ENCODE results near the gene SINHCAF.
"Not testable (repeated sequence)": the region's sequence is repeated elsewhere in the genome, so short reads cannot be mapped to it uniquely, and the experiment has no call there.

SINHCAF gene

DNA sequence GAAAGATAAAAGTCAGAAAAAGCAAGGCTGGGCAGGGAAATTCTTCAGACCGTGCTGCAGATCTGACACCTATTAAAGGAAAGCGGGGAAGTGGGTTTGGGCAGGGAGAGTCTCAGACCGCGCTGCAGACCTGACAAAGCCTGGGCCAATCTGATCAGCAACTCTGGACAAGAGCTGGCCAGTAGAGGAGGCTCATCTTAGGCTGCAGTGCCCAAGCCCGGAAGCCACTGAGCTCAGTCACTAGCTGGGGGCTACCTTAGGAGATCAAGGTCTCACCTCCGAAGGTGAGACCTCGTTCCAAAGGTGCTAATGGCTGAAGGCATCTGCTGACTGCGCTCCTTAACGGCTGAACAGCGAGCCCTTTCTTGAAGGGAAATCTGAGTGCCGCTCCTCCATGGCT is 60.2 kb downstream of the SINHCAF start:
- no peak for DNase-seq (ENCODE audit: low read depth in 3 of 3, low spot score in 1 of 3)

DNA sequence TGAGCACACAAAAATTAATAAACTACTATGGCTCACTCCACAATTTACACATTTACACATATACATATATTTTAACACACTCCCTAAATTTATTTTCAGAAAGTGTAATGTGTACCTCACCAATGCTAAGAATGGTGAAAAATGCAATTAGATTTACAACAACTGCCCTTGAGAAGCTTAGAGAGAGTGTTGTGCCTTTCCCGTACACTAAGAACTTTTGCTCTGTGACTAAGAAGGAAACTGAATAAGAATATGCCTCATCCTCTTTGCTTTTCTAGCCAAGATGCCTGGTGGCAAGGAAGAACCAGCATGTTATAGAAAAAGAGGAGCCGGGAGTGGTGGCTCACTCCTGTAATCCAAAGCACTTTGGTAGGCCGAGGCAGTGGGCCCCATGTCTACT is 62.3 kb downstream of the SINHCAF start:
- no peak for DNase-seq (ENCODE audit: low read depth in 3 of 3, low spot score in 1 of 3)

DNA sequence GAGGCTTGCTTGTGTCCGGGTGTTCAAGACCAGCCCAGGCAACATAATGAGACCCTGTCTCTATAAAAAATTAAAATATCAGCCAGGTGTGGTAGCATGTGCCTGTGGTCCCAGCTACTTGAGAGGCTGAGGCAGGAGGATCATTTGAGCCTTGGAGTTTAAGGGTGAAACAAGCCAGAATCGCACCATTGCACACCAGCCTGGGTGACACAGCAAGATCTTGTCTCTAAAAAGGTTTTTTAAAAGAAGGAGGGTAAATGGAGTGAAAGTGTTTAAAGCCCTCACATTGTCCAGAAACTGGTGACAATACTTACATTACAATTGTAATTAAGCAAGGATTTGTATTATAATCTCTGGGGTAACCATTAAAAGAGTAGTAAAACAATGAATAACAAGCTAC is 64.2 kb downstream of the SINHCAF start:
- DNase-seq (ENCODE audit: low read depth in 3 of 3, low spot score in 1 of 3), result no peak

DNA sequence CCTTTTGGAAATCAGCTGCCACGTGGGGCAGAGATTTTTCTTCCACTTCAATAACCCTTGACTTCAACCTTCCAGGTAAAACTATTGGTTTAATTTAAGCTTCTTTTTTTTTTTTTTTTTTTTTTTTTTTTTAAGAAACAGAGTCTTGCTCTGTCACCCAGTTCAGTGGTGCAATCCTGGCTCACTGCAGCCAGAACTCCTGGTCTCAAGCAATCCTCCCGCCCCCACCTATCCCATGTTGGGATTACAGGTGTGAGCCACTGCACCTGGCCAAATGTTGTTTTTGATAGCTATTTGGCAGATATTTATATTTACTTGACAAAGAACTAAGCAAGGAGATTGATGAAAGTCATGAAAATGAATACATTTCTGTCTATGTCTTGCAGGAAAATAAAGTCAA is 65.1 kb downstream of the SINHCAF start:
- no peak for DNase-seq (ENCODE audit: low read depth in 3 of 3, low spot score in 1 of 3)

DNA sequence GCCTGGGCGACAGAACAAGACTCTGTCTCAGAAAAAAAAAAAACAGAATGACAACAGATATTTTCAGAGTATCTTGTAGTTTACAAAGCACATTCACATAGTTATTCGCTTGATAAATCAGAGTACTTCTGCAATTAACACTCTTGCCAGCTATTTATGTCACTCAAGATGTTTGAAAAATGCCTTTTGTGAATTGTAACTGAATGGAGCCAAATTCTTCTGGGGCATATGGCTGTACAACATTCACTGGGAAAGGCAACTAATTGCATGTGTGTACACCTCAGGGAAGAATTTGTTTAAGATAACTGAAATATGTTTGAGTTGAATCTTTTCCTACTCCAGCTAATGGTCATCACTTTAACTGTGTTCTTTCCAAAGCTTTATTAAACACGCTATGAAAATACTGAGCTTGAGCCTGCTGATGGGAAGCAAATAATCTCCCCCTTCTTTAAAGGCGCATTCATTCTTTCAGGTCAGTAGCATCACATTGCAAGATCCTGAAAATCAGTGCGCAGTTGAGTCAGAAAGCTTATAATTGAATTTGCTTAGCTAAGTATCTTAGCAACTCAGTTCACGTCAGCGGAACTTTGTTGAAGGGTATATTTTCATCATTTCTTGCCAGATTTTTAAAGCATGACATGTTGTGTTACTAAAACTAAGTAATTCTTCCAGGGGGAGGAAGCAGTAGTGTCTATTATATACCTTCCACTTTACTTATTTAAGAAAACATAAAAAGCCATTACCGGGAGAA is 66.6 kb downstream of the SINHCAF start:
- no peak for DNase-seq (ENCODE audit: low read depth in 3 of 3, low spot score in 1 of 3)

DNA sequence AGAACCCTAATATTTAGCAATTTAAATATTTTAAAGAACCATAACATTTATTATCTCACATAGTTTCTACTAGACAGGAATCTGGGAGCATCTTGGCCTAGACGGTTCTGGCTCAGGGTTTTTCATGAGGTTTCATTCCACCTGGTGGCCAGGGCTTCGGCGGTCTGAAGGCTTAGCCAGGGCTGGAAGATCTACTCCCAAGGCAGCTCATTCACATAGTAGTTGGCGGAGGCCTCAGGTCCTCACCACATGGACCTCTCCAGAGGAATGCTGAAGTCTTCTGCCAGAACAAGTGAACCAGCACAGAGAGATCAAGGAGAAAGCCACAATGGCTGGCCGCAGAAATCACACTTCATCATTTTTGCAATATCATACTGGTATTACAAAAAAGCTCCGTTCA is 68.2 kb downstream of the SINHCAF start:
- DNase-seq (ENCODE audit: low read depth in 3 of 3, low spot score in 1 of 3), result no peak

DNA sequence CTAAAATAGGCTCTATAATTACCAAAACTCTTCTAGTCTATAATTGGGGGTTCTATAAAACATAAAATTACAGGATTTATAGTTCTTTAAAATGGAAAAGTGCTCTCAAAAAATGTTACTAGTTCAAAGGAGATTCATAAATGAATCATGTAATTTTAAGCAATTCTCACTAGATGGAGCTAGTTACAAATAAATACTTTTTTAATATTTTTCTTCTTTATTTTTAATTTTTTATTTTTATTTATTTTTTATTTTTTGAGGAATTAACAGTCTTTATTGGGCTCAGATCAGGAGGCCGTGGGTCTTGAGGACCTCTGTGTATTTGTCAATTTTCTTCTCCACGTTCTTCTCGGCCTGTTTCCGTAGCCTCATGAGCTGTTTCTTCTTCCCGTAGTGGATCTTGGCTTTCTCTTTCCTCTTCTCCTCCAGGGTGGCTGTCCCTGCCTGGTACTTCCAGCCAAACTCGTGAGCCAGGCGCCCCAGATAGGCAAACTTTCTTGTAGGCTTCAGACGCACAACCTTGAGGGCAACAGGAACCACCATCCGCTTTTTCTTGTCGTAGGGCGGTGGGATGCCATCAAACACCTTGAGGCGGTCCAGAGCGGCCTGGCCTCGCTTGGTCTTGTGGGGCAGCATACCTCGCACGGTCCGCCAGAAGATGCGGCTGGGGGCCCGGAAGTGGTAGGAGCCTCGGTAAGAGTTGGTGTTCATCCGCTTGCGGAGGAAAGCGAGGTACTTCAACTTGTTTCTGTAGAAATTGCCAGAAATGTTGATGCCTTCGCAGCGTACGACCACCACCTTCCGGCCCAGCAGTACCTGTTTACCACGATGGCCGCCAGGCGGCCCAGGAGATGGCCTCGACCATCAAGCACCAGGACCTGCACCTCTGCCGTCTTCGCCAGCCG is 74.0 kb downstream of the SINHCAF start:
- not testable (repeated sequence) for DNase-seq (ENCODE audit: low read depth in 3 of 3, low spot score in 1 of 3)

DNA sequence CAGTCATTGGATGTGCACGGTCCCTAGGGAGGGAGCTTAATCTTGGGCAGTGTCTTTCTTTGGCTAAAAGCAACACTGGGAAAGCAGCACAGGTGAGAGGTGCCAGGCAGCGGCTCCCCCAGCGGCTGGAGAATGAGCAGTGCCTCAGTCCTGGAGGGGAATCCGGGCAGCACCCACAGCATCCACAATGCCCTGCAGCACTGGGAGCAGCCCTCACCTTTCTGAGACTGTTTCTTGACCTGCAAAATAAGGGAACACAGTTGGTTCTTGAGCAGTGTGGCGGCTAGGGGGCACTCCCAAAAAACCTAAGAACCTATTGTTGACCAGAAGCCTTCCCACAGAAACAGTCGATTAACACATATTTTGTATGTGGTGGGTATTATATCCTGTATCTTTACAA is 75.8 kb downstream of the SINHCAF start:
- no peak for DNase-seq (ENCODE audit: low read depth in 3 of 3, low spot score in 1 of 3)

DNA sequence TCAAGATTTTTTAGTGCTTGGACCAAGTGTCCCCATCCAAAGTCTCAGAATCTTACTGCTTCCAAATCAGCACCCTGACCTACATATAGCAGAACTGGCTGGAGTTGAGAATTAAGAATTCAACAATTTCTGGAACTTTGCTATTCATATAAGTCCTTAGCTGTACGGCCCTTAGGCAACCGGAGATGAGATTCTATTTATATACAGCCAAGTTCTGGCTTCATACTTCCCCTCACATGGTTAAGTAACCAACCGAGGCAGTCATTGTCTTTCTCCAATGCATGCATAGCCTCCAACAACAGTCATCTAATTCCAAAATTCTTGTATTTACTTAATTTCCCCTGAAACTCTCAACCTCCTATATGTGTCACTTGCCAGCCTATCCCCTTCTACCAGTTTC is 76.6 kb downstream of the SINHCAF start:
- no peak for DNase-seq (ENCODE audit: low read depth in 3 of 3, low spot score in 1 of 3)

DNA sequence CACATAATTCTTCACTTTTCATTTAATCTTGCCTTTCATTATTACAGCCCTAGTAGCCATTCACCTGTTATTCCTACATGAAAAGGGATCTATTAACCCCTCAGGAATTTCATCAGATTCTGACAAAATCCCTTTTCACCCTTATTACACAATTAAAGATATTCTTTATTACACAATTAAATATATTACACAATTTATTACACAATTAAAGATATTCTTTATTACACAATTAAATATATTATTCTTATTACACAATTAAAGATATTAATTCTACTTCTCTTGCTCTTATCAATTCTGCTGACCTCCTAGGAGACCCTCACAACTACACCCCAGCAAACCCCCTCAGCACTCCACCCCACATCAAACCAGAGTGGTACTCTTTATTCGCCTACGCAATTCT is 77.1 kb downstream of the SINHCAF start:
- no peak for DNase-seq (ENCODE audit: low read depth in 3 of 3, low spot score in 1 of 3)

DNA sequence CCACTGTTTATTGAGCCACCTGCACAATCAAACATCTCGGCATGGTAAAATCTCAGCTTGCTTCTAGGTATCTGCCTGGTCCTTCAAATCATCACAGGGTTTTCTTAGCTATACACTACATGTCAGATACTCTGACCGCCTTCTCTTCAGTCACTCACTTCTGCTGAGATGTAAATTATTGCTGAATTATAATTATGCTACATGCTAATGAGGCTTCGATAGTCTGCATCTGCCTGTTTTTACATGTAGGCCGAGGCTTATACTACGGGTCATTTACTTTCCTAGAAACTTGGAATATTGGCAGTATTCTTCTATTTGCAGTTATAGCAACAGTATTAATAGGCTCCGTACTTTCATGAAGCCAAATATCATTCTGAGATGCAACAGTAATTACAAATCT is 77.6 kb downstream of the SINHCAF start:
- DNase-seq (ENCODE audit: low read depth in 3 of 3, low spot score in 1 of 3), result no peak

DNA sequence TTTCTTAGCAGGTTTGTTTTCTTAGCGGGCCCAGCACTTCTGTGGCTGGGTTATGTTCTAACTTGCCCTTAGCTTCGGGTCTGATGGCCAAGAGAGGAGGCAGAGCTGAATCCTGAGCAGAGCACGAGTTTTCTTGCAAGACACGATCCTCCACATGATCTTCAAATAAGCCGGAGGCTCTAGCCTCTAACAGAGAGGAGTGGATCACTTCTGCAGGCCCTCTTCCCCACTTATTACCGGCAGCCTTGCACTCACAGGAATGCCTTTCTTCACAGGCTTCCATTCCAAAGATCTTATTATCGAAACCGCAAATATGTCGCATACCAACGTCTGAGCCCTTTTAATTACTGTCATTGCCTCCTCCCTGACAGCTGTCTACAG is 79.5 kb downstream of the SINHCAF start:
- DNase-seq (ENCODE audit: low read depth in 3 of 3, low spot score in 1 of 3), result no peak

DNA sequence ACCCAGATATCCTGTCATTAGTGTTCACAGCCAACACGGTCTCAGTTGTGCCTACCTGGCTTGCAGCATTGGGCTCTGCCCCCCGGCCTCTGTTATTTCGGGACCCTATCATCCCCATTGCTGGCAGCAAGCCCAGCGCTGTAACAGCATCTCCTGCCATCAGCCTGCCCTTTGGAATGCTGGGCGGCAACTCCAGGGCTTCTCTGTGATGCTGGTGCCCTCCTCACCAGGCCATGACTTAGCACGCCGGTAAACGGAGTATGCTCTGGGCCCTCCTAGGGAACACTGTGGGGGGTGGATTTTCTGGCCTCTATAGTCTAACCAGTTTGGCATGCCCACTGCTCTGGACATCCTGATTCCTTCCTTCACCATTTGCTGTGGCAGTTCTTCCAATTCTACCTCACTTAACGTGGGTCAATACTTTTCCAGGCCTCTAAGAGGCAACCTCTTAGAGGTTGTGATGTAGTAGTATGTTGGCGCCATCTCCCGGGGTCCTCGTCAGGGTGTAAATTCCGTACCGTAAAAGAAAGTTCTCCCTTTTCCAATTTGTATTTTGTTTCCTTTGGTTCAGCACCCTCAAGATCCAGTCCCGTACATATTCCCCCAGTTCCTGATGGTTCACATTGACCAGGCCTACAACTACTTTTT is 80.0 kb downstream of the SINHCAF start:
- DNase-seq (ENCODE audit: low read depth in 3 of 3, low spot score in 1 of 3), result no peak

DNA sequence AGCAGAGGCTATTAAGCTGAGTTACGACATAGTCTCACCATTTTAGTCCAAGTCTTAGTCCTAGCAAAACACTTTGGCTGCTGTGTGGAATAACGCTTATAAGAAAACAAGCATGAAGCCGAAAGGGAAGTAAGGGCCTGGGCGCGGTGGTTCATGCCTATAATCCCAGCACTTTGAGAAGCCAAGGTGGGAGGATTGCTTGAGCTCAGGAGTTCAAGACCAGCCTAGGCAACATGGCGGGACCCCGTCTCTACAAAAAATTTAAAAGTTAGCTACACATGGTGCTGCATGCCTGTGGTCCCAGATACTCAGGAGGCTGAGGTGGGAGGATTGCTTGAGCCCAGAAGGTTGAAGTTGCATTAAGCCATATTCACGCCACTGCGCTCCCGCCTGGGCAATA is 83.5 kb downstream of the SINHCAF start:
- DNase-seq (ENCODE audit: low read depth in 3 of 3, low spot score in 1 of 3), result not testable (repeated sequence)

DNA sequence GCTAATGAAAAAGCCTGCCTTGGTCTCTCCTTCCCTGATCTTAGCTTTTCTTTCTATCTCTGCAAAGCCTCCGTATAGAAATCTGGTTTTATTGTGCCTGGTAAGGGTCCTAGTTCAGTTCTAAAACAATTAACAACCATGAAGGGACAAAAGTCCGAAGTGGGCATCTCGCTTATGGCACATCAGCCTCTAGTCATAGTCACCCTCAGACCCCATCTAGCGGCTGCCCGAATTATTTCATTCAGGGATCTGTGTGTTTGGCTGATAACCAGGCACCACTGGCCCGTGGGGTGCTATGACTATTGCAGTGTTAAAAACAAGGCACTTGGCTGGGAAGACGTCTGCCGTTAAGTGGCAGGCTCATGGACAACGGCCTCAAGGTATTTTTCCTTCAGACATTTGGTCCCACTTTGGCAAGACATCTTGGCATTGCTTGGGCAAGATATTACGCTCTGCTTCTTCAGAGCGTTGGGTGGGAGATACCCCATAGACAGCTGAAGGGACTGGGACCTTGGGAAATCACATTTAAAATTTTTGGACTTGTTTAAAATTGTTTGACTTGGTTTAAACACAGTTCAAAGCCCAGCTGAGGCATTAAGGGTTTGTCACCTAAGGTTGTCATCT is 87.1 kb downstream of the SINHCAF start:
- DNase-seq (ENCODE audit: low read depth in 3 of 3, low spot score in 1 of 3), result peak in 2 of 3 donors; percentile 17 to 35

DNA sequence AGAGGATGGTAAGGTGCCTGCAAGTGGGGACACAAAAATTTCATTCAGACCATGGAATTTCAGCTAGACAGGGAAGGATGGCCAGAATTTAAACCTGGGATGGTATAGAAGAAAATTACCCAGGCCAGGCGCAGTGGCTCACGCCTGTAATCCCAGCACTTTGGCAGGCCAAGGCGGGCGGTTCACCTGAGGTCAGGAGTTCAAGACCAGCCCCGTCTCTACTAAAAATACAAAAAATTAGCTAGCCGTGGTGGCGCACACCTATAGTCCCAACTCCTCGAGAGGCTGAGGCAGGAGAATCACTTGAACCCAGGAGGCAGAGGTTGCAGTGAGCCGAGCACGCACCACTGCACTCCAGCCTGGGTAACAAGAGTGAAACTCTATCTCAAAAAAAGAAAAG is 87.6 kb downstream of the SINHCAF start:
- DNase-seq (ENCODE audit: low read depth in 3 of 3, low spot score in 1 of 3), result not testable (repeated sequence)

DNA sequence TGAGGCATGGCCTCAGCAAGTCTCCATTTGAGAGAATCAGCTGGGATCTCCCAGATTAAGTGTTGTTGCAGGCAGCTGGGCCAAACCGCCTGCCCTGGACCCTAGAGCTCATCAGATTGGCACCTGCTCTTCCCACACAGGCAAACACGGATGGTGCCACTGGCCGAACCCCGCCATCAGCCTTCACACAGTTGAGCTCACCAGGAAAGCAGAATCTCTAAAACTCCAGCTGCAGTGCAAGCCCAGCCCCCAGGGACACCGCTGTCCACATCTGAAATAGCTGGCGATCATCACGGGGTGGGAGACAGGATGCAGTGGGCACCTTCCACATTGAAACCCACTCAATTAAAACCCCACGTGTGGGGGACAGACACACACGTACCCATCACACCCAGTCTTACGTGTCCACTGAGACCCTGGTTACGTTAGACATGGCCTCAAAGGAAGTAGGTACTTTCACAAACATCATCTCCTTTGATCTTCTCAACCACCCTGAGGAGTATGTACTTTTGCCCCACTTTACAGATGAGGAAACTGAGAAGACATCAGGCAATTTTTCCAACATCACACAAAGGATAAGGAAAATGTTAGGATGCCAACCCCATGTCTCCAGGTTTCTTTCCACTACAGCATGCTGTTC is 88.8 kb downstream of the SINHCAF start:
- DNase-seq (ENCODE audit: low read depth in 3 of 3, low spot score in 1 of 3), result no peak

DNA sequence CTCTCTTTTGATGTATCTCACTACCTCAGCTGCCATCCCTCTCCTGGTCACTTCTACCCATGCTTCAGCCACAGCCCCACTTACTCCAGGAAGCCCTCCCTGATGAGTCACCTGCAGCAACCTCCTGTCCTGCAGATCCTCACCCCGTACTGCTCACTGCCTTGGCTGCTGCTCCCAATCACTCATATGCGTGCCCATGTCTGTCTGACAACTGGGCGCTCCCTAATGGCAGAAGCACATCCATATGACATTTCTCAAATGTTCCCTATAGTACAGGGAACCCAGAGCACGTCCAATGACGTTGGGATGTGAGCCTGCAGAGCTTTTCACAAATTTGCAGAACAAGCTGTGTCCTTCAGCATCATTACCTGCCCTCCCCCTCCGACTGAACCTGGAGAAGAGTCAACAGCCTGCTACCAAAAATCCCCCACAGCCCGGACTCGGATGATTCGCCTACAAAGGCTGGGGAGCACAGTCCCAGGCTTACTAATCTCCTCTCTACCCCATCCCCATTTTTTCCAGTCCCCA is 90.0 kb downstream of the SINHCAF start:
- DNase-seq (ENCODE audit: low read depth in 3 of 3, low spot score in 1 of 3), result no peak

DNA sequence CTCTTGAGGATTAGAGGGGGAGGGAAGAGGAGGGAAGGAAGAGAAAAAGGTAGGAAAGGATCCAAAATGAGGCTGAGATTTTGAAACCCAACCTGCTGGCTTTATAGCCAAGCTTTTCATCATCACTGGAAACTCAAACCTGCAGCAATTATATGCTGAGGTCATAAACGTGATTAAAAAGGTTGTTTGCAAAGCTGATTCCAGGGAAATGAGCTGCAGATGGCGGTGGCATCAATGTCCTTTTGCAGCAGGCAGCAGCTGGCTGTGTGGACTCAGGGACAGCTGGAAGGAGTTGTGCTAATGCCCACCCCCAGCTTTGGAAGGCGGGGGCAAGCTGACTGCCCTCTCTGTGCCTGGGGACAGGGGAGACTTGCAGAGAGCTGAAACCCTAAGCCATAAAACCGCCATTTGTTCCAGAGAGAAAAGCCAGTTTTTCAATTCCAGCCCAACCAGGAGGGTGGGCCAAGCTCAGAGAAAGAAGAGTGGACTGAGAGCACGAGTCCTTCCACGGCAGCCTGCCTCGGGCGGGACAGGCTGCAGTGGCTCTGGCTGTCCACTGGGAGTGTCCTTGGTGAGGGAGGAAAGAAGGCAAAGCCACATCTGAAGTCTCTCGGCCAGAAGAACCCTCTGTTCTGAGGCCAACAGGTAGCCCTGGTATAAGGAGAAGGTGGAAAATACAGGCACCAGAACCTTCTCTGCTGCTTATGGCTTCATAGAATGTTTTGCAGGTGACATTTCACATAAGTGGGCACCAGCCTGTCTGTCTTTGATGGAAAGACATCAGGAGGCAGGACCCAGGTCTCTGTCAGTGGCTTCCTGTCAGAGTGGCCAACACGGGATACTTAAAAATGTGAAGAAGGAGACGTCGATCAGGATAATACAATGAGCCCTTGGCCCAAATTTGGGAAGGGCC is 90.7 kb downstream of the SINHCAF start:
- DNase-seq (ENCODE audit: low read depth in 3 of 3, low spot score in 1 of 3), result no peak
